Fibroblast of skin of left biceps (primary cell): ENCODE measurements around the gene IL36G.

ENCODE experiments used
- DNase-seq, 2 experiments: peaks; one replicate each; pipeline ENCODE4 v3.0.0-alpha.2; 2013; ENCODE audit warnings: low read depth in 2 of 2

IL36G gene

GRCh38 chr2:112972423-112973086 is 5.3 kb upstream of the IL36G start:
- DNase-seq = no peak

DNA sequence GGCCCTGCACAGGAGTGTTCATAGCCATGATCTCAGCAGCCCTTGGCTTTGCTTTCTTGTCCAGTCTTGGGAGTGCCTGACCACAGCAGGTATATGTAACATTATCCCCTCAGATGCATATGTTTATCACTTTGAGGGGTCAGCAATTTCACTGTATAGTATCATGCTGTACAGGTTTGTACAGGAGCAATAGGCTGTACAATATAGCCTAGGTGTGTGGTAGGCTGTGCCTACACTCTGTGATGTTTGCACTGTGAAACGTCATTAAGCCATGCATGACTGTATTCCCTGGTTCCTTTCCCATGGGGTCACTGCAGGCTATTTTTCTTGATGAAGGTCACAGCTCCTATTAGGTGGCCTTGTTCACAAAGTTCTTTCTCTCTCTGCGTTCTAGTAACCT is 4.7 kb upstream of the IL36G start:
- no peak for DNase-seq

DNA sequence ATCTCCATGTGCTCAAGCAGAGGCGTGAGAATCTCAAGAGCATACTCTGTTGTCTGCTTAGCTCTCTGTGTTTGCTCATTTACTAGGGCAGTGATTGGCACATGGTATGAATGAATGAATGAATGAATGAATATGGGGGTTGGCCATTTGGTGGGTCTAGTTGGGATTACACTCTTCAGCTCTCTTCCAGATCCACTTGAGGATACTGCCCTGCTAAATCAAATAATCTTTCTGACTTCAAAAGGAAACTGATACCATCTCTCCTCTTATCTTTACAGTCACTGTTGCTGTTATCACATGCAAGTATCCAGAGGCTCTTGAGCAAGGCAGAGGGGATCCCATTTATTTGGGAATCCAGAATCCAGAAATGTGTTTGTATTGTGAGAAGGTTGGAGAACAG is 1.9 kb downstream of the IL36G start:
- no peak for DNase-seq

- DNase-seq = no peak
These were observed 2.7 kb downstream of the IL36G start for GRCh38 chr2:112980537-112980936.

DNA sequence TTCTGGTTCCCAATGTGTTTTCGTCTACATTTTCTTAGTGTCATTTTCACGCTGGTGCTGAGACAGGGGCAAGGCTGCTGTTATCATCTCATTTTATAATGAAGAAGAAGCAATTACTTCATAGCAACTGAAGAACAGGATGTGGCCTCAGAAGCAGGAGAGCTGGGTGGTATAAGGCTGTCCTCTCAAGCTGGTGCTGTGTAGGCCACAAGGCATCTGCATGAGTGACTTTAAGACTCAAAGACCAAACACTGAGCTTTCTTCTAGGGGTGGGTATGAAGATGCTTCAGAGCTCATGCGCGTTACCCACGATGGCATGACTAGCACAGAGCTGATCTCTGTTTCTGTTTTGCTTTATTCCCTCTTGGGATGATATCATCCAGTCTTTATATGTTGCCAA is 7.3 kb downstream of the IL36G start:
- no peak for DNase-seq

GRCh38 chr2:112989611-112990010 is 11.8 kb downstream of the IL36G start:
- DNase-seq = no peak

GRCh38 chr2:112993831-112994230 is 16.0 kb downstream of the IL36G start:
- DNase-seq = no peak

DNA sequence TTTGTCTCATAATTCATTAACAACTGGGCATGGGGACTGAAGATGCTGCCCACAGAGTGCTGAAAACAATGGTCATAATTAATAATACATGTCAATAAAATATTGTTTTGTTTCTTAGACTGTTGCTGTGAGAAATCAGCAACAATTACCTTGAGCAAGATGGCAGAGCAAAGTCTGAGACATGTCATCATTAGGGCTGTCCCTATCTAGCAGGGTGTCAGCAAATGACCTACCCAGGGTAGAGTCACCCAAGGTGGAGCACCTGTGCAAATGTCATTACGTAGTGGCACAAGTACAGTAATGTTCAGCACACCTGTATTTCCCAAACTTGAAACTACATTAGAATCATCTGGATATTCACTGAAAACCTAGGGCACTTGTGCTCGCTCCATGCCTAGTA is 16.8 kb downstream of the IL36G start:
- DNase-seq = no peak

GRCh38 chr2:112995346-112995920 is 17.6 kb downstream of the IL36G start:
- DNase-seq = no peak

DNA sequence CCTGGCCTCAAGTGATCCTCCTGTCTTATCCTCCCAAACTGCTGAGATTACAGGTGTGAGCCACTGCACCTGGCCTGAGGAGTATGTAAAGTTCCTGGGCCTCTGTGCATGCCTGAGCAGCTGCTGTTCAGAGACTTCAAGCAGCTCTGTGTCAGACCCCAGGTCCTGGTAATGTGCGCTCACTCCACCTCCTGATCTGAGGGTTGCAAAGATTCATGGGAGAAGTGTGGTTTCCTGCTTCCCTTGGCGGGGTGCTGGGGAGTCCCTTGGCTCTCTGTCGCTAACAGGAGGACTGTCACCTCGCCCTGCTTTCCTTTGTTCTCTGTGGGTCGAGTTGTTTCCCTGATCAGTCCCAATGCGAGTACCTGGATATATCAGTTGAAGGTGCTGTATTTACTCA is 18.8 kb downstream of the IL36G start:
- no peak for DNase-seq

DNA sequence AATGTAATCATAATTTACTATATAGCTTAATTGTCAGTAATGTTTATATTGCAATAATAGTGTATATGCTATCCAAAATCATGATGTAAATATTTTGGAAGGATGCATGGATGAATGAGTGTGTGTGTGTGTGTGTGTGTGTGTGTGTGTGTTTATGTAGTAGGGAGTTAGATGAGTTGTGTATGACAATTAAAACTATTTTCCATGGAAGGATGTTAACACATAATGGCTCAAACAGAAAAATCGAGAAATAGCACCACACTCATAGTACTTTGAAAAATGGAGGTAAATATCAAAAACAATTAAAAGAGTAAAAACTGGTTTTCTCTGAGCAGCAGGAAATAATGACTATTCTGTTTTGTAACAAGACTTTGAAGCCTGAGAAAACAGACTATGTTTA is 19.3 kb downstream of the IL36G start:
- DNase-seq = no peak

DNA sequence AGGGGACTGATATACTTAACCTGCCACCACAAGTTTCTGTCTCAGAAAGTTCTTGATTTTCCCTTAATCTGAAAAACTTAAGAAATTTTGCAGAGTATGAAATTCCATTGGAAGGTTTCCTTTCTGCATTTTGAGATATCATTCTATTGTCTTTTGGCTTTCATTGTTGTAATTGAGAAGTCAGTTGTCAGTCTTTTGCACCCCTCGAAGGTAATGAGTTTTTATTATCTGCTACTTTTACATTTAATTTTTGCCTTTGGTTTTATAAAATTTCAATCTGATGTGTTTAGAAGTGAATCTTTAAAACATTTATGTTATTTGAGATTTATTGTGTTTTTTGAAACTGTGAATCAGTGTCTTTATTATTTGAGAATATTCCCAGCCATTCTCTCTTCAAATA is 22.6 kb downstream of the IL36G start:
- DNase-seq = no peak

DNA sequence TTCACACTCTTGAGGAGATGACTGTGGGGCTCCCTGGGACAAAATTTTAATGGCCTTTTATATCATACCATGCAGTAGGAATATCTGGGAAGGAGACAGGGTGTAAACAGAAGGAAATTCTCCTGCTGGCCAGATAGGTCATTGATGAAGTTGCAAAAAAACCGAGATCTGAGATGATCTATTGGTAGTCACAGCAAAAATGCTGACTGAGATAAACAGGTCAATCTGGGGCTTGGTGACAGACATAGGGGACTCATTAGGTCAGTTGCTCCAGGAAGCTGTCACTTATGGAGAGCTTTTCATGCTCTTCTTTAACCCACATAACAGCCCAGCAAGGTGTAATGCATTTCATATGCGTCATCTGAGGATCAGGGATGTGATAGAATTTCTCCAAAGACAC is 24.9 kb downstream of the IL36G start:
- DNase-seq = no peak

DNA sequence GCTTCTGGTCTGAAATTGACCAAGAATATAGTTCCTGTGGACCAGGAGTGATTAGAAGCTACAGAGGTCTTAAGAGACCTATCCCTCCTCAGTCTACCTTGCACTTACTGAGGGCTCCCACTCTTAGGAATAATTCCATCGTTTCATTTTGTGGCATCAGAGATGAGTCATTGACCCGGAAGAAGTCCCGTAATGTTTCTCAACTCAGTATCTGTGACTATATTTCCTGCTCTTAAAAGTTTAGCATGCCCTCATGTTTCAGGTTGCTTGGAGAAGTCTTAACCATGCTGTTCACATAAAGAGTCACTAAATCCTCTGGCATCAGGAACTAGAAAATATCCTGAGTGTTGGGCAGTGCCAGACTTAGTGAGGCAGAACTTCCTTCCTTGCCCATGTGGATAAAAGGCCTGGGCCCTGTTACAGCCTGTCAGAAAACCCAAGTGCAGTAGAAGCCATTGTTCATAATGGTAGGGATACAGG is 27.3 kb downstream of the IL36G start, which contains the start of gene IL36A:
TSS of gene IL36A (plus strand) at position 430 of the 480 bp plus-strand sequence. CDS start 413 bp downstream, outside the sequence.
- no peak for DNase-seq

GRCh38 chr2:113007250-113007649 is 29.4 kb downstream of the IL36G start:
- DNase-seq = no peak

GRCh38 chr2:113009622-113010021 is 31.8 kb downstream of the IL36G start:
- DNase-seq = no peak

DNA sequence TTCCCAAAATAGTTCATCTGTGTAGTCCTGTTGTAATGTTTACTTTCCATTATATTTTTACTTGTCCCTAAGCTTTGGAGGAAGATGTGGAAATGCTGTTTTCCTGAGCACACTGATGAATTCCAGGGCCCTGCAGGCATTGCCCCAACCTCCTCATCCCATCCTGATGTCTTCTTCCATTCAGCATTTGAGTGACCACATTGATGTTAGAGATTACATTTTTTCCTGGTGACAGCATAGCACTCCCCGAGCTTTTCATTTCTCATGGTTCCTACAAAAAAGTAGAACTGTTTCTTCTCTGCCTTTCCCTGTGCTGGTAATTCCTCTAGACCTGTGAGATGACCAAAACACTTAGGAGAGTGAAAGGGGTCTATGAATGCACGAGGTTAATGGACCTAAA is 32.3 kb downstream of the IL36G start:
- no peak for DNase-seq

GRCh38 chr2:113011108-113011507 is 33.3 kb downstream of the IL36G start:
- DNase-seq = no peak

GRCh38 chr2:113012436-113013335 is 34.9 kb downstream of the IL36G start:
- DNase-seq = no peak

- no peak for DNase-seq
These were observed 35.5 kb downstream of the IL36G start for GRCh38 chr2:113013336-113013661.

DNA sequence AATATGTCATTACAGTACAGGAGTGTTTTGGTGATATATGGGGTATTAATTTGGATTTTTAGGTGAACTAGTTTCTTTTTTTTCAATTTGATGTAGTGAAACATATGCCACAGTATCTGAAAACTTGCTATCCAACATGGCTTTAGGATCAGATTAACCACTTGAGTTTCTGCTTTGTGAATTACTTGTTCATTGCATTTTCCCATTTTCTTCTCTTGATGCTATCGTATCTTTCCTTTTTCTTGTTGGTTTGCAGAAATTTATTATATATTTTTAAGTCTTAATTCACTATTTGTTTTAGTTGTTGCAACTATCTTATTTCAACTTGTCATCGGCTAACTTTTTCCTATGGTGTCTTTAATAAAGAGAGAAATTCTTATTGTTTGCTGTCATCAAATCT is 36.3 kb downstream of the IL36G start:
- DNase-seq = no peak

- no peak for DNase-seq
These were observed 37.2 kb downstream of the IL36G start for GRCh38 chr2:113015042-113015441.

GRCh38 chr2:113015655-113016054 is 37.8 kb downstream of the IL36G start:
- DNase-seq = no peak
